Neural cell (in vitro differentiated cells): ENCODE results near the gene RBM27.

Experiments used
- EP300 ChIP-seq: fragments of 450-650 bp; conservative IDR thresholded peaks from 2 replicates; pipeline ENCODE4 v1.6.1; 2014; ENCODE audit warnings: antibody characterized with exemption, mild to moderate bottlenecking, moderate library complexity; ENCODE audit not compliant: poor library complexity, severe bottlenecking
- EZH2 ChIP-seq: fragments of 200-600, 300-800 bp; shearing (Covaris generic), sonication (generic); IDR thresholded peaks from 2 replicates; pipeline ENCODE4 v1.6.1; 2014; ENCODE audit warnings: antibody characterized with exemption, low read length, borderline replicate concordance, mild to moderate bottlenecking; ENCODE audit not compliant: insufficient read depth, poor library complexity, severe bottlenecking
- MXI1 ChIP-seq: fragments of 450-650 bp; conservative IDR thresholded peaks from 2 replicates; pipeline ENCODE4 v1.6.1; 2014; ENCODE audit warnings: antibody characterized with exemption, mild to moderate bottlenecking; ENCODE audit not compliant: poor library complexity, severe bottlenecking
- POLR2AphosphoS5 ChIP-seq: IDR thresholded peaks from 2 replicates; pipeline ENCODE4 v1.6.1; 2012
- RAD21 ChIP-seq: fragments of 450-650 bp; conservative IDR thresholded peaks from 2 replicates; pipeline ENCODE4 v1.6.1; 2014; ENCODE audit warnings: antibody characterized with exemption, mild to moderate bottlenecking, moderate library complexity
- SMC3 ChIP-seq: fragments of 450-650 bp; conservative IDR thresholded peaks from 2 replicates; pipeline ENCODE4 v1.6.1; 2014; ENCODE audit warnings: antibody characterized with exemption, mild to moderate bottlenecking, moderate library complexity; ENCODE audit not compliant: poor library complexity
- TAF1 ChIP-seq: IDR thresholded peaks from 2 replicates; pipeline ENCODE4 v1.6.1; 2012; ENCODE audit warnings: low read depth
- TF ChIP-seq, protein P1 (sequence below): fragments of 450-650 bp; IDR thresholded peaks from 2 replicates; pipeline ENCODE4 v1.5.1; 2014; ENCODE audit warnings: antibody characterized with exemption, mild to moderate bottlenecking, moderate library complexity; ENCODE audit not compliant: poor library complexity, severe bottlenecking
- TF ChIP-seq, protein P2 (sequence below): IDR thresholded peaks from 2 replicates; pipeline ENCODE4 v1.6.1; 2012; ENCODE audit warnings: borderline replicate concordance

DNA sequence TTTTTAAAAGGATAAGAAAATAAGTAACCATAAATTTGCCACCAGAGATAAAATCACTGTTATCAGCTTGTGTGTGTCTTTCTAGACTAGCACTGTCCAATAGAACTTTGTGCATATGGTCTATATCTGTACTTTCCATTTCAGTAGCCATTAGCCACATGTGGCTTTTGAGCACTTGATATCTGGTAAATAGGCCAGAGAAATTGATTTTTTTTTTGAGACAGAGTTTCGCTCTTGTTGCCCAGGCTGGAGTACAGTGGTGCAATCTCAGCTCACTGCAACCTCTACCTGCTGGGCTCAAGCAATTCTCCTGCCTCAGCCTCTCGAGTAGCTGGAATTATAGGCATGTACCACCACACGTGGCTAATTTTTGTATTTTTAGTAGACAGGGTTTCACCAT is 17.8 kb downstream of the RBM27 start:
- TF ChIP-seq, protein P1, sequence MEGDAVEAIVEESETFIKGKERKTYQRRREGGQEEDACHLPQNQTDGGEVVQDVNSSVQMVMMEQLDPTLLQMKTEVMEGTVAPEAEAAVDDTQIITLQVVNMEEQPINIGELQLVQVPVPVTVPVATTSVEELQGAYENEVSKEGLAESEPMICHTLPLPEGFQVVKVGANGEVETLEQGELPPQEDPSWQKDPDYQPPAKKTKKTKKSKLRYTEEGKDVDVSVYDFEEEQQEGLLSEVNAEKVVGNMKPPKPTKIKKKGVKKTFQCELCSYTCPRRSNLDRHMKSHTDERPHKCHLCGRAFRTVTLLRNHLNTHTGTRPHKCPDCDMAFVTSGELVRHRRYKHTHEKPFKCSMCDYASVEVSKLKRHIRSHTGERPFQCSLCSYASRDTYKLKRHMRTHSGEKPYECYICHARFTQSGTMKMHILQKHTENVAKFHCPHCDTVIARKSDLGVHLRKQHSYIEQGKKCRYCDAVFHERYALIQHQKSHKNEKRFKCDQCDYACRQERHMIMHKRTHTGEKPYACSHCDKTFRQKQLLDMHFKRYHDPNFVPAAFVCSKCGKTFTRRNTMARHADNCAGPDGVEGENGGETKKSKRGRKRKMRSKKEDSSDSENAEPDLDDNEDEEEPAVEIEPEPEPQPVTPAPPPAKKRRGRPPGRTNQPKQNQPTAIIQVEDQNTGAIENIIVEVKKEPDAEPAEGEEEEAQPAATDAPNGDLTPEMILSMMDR: no peak
- TF ChIP-seq POLR2AphosphoS5 (no peak), EZH2 (no peak), EP300 (no peak), TAF1 (no peak), SMC3 (no peak), RAD21 (no peak), MXI1 (no peak)
- TF ChIP-seq, protein P2, sequence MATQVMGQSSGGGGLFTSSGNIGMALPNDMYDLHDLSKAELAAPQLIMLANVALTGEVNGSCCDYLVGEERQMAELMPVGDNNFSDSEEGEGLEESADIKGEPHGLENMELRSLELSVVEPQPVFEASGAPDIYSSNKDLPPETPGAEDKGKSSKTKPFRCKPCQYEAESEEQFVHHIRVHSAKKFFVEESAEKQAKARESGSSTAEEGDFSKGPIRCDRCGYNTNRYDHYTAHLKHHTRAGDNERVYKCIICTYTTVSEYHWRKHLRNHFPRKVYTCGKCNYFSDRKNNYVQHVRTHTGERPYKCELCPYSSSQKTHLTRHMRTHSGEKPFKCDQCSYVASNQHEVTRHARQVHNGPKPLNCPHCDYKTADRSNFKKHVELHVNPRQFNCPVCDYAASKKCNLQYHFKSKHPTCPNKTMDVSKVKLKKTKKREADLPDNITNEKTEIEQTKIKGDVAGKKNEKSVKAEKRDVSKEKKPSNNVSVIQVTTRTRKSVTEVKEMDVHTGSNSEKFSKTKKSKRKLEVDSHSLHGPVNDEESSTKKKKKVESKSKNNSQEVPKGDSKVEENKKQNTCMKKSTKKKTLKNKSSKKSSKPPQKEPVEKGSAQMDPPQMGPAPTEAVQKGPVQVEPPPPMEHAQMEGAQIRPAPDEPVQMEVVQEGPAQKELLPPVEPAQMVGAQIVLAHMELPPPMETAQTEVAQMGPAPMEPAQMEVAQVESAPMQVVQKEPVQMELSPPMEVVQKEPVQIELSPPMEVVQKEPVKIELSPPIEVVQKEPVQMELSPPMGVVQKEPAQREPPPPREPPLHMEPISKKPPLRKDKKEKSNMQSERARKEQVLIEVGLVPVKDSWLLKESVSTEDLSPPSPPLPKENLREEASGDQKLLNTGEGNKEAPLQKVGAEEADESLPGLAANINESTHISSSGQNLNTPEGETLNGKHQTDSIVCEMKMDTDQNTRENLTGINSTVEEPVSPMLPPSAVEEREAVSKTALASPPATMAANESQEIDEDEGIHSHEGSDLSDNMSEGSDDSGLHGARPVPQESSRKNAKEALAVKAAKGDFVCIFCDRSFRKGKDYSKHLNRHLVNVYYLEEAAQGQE: no peak
